GM12878 (cell line): Measurements from ENCODE around the gene SLC35F3. TPM values are rescaled to one million over a fixed set of nuclear protein-coding genes. Genes with fewer than 3 reads are reported as not detected.

Source experiments
- ATAC-seq: fragments of 200-7000 bp; cut with Tn5 transposase; 3 replicates; pipeline ENCODE4 v1.9.1; 2020; ENCODE audit warnings: mild to moderate bottlenecking, moderate library complexity
- BruUV-seq: library from RNA; stranded (reverse); fragments of 400-500 nt; replicated peaks from 2 replicates; lab custom pipeline; 2021; lab: Mats Ljungman, UMichigan
- CTCF ChIA-PET: fragments of 300-600 bp; sonication (Branson Sonifier 250); formaldehyde crosslinking; extraction: SDS; loops from one replicate; lab custom pipeline; 2021; ENCODE audit warnings: inconsistent platforms; lab: Yijun Ruan, JAX
- POLR2A ChIA-PET: fragments of 350-600 bp; formaldehyde crosslinking; extraction: SDS; loops from one replicate; lab custom pipeline; 2021; ENCODE audit warnings: inconsistent platforms; lab: Charles Lee
- RAD21 ChIA-PET: fragments of 300-600 bp; sonication (Branson Sonifier 250); formaldehyde crosslinking; loops from one replicate; lab custom pipeline; 2023; ENCODE audit warnings: antibody characterized with exemption; ENCODE audit not compliant: unreplicated experiment; lab: Charles Lee
- SMC1A ChIA-PET: fragments of 300-600 bp; sonication (Branson Sonifier 250); formaldehyde crosslinking; loops from one replicate; lab custom pipeline; 2023; ENCODE audit not compliant: unreplicated experiment, uncharacterized antibody; lab: Charles Lee
- DNase-seq: peaks from one replicate; pipeline ENCODE4 v3.0.0-alpha.2; 2011; ENCODE audit warnings: low read depth, low spot score
- FAIRE-seq: peaks from 3 replicates; lab custom pipeline; 2011; peaks lifted over from hg19 to GRCh38; lab: Jason Lieb, UNC
- H2AFZ ChIP-seq: 2 replicates; pipeline ENCODE4 v1.6.0; 2011; ENCODE audit warnings: low read depth, low read length, control low read depth; ENCODE audit not compliant: control insufficient read depth
- H3K27ac ChIP-seq: 2 replicates; pipeline ENCODE4 v1.5.1; 2011; ENCODE audit warnings: control low read depth; ENCODE audit not compliant: control insufficient read depth, insufficient read depth
- H3K27me3 ChIP-seq, 2 experiments: replicated peaks in 1 of 2; 2 replicates each; pipeline versions ENCODE4 v1.6.0 to v1.6.1; 2011; ENCODE audit warnings: low read length in 1 of 2; ENCODE audit not compliant: control insufficient read depth in 2 of 2, insufficient read depth in 2 of 2
- H3K36me3 ChIP-seq, 2 experiments: 2 replicates each; pipeline ENCODE4 v1.5.1; 2011; ENCODE audit warnings: low read length in 1 of 2; ENCODE audit not compliant: control insufficient read depth in 2 of 2, insufficient read depth in 2 of 2
- H3K4me1 ChIP-seq: 2 replicates; pipeline ENCODE4 v1.6.1; 2011; ENCODE audit warnings: mild to moderate bottlenecking, low read length, moderate library complexity, mixed read lengths; ENCODE audit not compliant: control insufficient read depth, insufficient read depth
- H3K4me2 ChIP-seq: 2 replicates; pipeline ENCODE4 v1.6.0; 2011; ENCODE audit warnings: control low read depth; ENCODE audit not compliant: control insufficient read depth, insufficient read depth
- H3K4me3 ChIP-seq: fragments of 200-600 bp; sonication (generic); 2 replicates; pipeline ENCODE4 v1.5.1; 2016
- H3K79me2 ChIP-seq: 2 replicates; pipeline ENCODE4 v1.6.0; 2011; ENCODE audit warnings: low read length; ENCODE audit not compliant: control insufficient read depth, insufficient read depth
- H3K9ac ChIP-seq: 2 replicates; pipeline ENCODE4 v1.8.0; 2011; ENCODE audit warnings: low read length, control low read depth, mixed read lengths; ENCODE audit not compliant: control insufficient read depth, insufficient read depth
- H3K9me3 ChIP-seq: replicated peaks from 3 replicates; pipeline ENCODE4 v1.5.1; 2011; ENCODE audit warnings: mild to moderate bottlenecking, low read length; ENCODE audit not compliant: control insufficient read depth, insufficient read depth
- H4K20me1 ChIP-seq: 2 replicates; pipeline ENCODE4 v1.6.0; 2011; ENCODE audit not compliant: control insufficient read depth, insufficient read depth
- BHLHE40 ChIP-seq, 2 experiments: fragments of 450-650 bp in 1 of 2; IDR thresholded peaks; 2 replicates each; pipeline ENCODE4 v1.6.1; 2011 to 2017; ENCODE audit warnings: low read depth in 2 of 2, borderline replicate concordance in 1 of 2, improper control_type of control experiment in 1 of 2, low read length in 1 of 2, mild to moderate bottlenecking in 1 of 2
- CBX3 ChIP-seq: fragments of 200-600 bp; sonication (generic); IDR thresholded peaks from 2 replicates; pipeline ENCODE4 v1.6.1; 2016; ENCODE audit warnings: low read depth, borderline replicate concordance
- CHD2 ChIP-seq: IDR thresholded peaks from 2 replicates; pipeline ENCODE4 v1.6.1; 2011; ENCODE audit warnings: low read depth, low read length, improper control_type of control experiment, borderline replicate concordance
- HCFC1 ChIP-seq: fragments of 150-350 bp; IDR thresholded peaks from 2 replicates; pipeline ENCODE4 v1.6.1; 2014; ENCODE audit warnings: low read length
- IKZF1 ChIP-seq: fragments of 450-650 bp; conservative IDR thresholded peaks from 2 replicates; pipeline ENCODE4 v1.6.1; 2017; ENCODE audit warnings: antibody characterized with exemption, mild to moderate bottlenecking
- IRF4 ChIP-seq: IDR thresholded peaks from 2 replicates; pipeline ENCODE4 v1.6.1; 2011; ENCODE audit warnings: low read depth, low read length
- MTA3 ChIP-seq: IDR thresholded peaks from 2 replicates; pipeline ENCODE4 v1.6.1; 2012; ENCODE audit warnings: low read length, inconsistent platforms, borderline replicate concordance
- NR2C1 ChIP-seq: fragments of 450-650 bp; IDR thresholded peaks from 2 replicates; pipeline ENCODE4 v1.6.1; 2017; ENCODE audit warnings: antibody characterized with exemption, mild to moderate bottlenecking, moderate library complexity
- NRF1 ChIP-seq: conservative IDR thresholded peaks from 2 replicates; pipeline ENCODE4 v1.6.1; 2011; ENCODE audit warnings: mild to moderate bottlenecking, low read depth, low read length, improper control_type of control experiment
- RAD21 ChIP-seq: IDR thresholded peaks from 2 replicates; pipeline ENCODE4 v1.6.1; 2011; ENCODE audit warnings: mild to moderate bottlenecking, low read depth, low read length, moderate library complexity; ENCODE audit not compliant: insufficient read depth
- SIN3A ChIP-seq: IDR thresholded peaks from 2 replicates; pipeline ENCODE4 v1.6.1; 2012; ENCODE audit warnings: low read depth, low read length, improper control_type of control experiment
- SIX5 ChIP-seq: IDR thresholded peaks from 2 replicates; pipeline ENCODE4 v1.6.1; 2011; ENCODE audit warnings: mild to moderate bottlenecking, low read depth, low read length, moderate library complexity; ENCODE audit not compliant: severe bottlenecking
- SMC3 ChIP-seq: IDR thresholded peaks from 2 replicates; pipeline ENCODE4 v1.6.1; 2011; ENCODE audit warnings: low read length, improper control_type of control experiment, borderline replicate concordance
- YBX1 ChIP-seq: fragments of 450-650 bp; IDR thresholded peaks from 2 replicates; pipeline ENCODE4 v1.6.1; 2016; ENCODE audit warnings: antibody characterized with exemption
- ZBED1 ChIP-seq: IDR thresholded peaks from 2 replicates; pipeline ENCODE4 v1.6.1; 2016; ENCODE audit warnings: borderline replicate concordance
- ZNF207 ChIP-seq: fragments of 450-650 bp; IDR thresholded peaks from 2 replicates; pipeline ENCODE4 v1.6.1; 2014; ENCODE audit warnings: antibody characterized with exemption, mild to moderate bottlenecking, borderline replicate concordance
- WGBS: methylation state at CpG from one replicate; pipeline ENCODE4 v1.1.6; 2016; ENCODE audit warnings: low lambda C conversion rate; ENCODE audit not compliant: insufficient replicate concordance, insufficient coverage; ENCODE audit errors: missing lambda C conversion rate; 5-methylcytosine and 5-hydroxymethylcytosine counted together
- in situ Hi-C: fragments of 300-500 bp; cut with MboI; formaldehyde crosslinking; loops from 9 replicates; pipeline ENCODE4 v1.14.3; 2018; ENCODE audit warnings: mixed read lengths
- intact Hi-C: fragments of 100-400 bp; cut with micrococcal nuclease; formaldehyde crosslinking; loops from one replicate; pipeline ENCODE4 v1.14.2; 2022; ENCODE audit not compliant: unreplicated experiment
- polyA plus RNA-seq, 11 experiments: library from polyadenylated mRNA; depleted of rRNA in 4 of 11; unstranded in 6 of 11; stranded (reverse) in 5 of 11; fragments of >200 nt; fragmentation: Nextera tagmentation in 4 of 11; fragmentation: Illumina TruSeq in 1 of 11; extraction: Ambion mirVana in 4 of 11; extraction: Trizol in 1 of 11; gene quantifications; 1 replicate in 1 of 11; 2 replicates in 10 of 11; pipeline versions ENCODE4 v1.2.1 to v1.2.3, GENCODE V29; 2011 to 2016; ENCODE audit warnings: inconsistent platforms in 2 of 11, missing spikeins in 2 of 11, low read depth in 1 of 11
- total RNA-seq, 4 experiments: library from RNA; depleted of rRNA in 3 of 4; stranded (reverse); fragments of >200 nt in 3 of 4; fragmentation: Illumina TruSeq in 1 of 4; extraction: Trizol in 1 of 4; gene quantifications; 2 replicates each; pipeline versions ENCODE4 v1.2.1 to v1.2.3, GENCODE V29; 2013 to 2021
- TF ChIP-seq, protein P1 (sequence below): IDR thresholded peaks from 2 replicates; pipeline ENCODE4 v1.6.1; 2011; ENCODE audit warnings: low read depth, low read length, improper control_type of control experiment, borderline replicate concordance
- TF ChIP-seq, protein P2 (sequence below): fragments of 450-650 bp; conservative IDR thresholded peaks from 2 replicates; pipeline ENCODE4 v1.6.1; 2017; ENCODE audit warnings: mild to moderate bottlenecking, moderate library complexity
- TF ChIP-seq, protein P3 (sequence below): fragments of 450-650 bp; IDR thresholded peaks from 2 replicates; pipeline ENCODE4 v1.6.1; 2018; ENCODE audit warnings: borderline replicate concordance, mild to moderate bottlenecking; ENCODE audit not compliant: partially characterized antibody

SLC35F3 gene
- total and polyA plus RNA-seq, 10 of the 15 experiments (the other 5 are each of a cell fraction or from before 2014, with no cell fraction given), result 1.0 to 8.6 (median 5.7) TPM

DNA sequence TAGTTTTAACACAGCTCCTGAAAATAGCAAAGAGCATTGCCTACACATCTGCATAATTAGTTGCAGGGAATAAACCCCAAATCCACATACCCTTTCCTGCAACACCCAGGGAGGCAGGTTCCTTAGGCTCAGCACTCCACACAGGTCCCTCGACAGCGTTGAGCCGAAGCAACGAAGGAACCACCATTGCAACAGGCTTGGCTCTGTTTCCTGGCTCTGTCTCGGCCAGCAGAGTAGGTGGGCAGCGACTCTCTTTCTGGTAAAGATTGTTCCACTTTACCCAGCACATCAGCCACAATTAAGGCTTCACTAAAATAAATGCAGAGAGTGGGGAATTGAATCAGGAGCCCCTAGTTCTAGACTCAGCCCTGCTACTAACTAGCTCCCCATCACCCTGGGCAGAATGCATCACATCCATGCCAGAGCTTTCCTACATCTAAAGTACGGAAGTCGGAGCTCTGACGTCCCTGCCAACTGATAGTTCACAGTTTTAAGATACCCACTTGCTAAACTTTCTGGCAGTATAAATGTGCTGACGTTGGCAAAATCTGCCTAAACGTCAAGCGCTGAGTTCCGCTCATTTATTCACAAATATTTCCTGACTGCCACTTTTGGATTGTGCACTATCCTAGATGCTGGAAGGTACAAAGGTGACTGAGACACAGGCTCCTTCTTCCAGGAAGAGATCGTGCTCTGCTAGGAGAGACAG lies 389.8 kb downstream of the SLC35F3 start (continued):
- TF ChIP-seq, protein P1, sequence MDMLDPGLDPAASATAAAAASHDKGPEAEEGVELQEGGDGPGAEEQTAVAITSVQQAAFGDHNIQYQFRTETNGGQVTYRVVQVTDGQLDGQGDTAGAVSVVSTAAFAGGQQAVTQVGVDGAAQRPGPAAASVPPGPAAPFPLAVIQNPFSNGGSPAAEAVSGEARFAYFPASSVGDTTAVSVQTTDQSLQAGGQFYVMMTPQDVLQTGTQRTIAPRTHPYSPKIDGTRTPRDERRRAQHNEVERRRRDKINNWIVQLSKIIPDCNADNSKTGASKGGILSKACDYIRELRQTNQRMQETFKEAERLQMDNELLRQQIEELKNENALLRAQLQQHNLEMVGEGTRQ, result no peak
- TF ChIP-seq NRF1 (no peak), CHD2 (no peak), BHLHE40 (IDR thresholded peaks at IDR 0.05; ENCODE audit: borderline replicate concordance in 1 of 2, low read depth in 2 of 2, low read length in 1 of 2) (no peak)

DNA sequence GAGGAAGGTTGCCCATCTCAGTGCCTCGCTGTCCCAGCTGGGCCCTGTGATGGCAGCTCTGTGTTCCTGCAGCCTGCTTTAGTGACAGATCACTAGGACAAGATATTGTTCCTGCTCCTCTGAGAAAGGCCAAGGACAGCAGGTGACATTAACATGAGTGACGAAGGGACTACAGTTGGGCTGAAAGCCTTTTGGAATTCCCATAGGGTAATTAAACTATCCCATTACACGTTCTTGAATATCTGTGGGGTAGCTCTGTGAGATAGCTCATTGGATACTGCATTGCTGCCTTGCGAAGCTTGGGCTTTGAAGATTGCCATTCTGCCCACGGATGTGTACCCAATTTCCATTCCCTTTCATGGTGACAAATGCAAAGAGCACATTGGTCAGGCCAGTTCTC lies 390.6 kb downstream of the SLC35F3 start:
- Histone ChIP-seq H3K9ac (no peak overlapping the region), H3K79me2 (no peaks in the 10 kb centered on the region), H3K27me3 (no peaks in the 10 kb centered on the region), H3K27ac (no peak overlapping the region), H3K4me2 (no peak overlapping the region), H3K4me1 (no peaks in the 10 kb centered on the region), H2AFZ (no peak overlapping the region), H3K9me3 (no peaks in the 10 kb centered on the region; the same call in none of the 3 replicates), H3K36me3 (no peaks in the 10 kb centered on the region), H3K4me3 (no peak overlapping the region), H4K20me1 (no peaks in the 10 kb centered on the region)
- intact Hi-C loops (no loop called here), in situ Hi-C loops (no loop called here)
- FAIRE-seq (no peak), DNase-seq (no peak), ATAC-seq (no peak)
- no TSS peak for BruUV-seq
- POLR2A ChIA-PET, result interaction anchor here (0.6 kb wide), 1 partner anchor 445 kb away, joined by 3 read pairs; no protein-coding TSS in a partner anchor
- SMC1A ChIA-PET, result interaction anchor here (2.2 kb wide), 1 partner anchor 13 kb away, joined by 8 read pairs; no protein-coding TSS in a partner anchor
- CTCF ChIA-PET, result interaction anchor here (1.7 to 5.1 kb wide), 3 partner anchors 16 to 106 kb away, joined by 3 to 30 read pairs (median 11); no protein-coding TSS in a partner anchor
- WGBS, result 10% methylated on average over 5 of the region's 5 CpGs
- RAD21 ChIA-PET, result no interaction called here
- no peak for TF ChIP-seq SIN3A
- no peak for TF ChIP-seq HCFC1
- TF ChIP-seq, protein P2, sequence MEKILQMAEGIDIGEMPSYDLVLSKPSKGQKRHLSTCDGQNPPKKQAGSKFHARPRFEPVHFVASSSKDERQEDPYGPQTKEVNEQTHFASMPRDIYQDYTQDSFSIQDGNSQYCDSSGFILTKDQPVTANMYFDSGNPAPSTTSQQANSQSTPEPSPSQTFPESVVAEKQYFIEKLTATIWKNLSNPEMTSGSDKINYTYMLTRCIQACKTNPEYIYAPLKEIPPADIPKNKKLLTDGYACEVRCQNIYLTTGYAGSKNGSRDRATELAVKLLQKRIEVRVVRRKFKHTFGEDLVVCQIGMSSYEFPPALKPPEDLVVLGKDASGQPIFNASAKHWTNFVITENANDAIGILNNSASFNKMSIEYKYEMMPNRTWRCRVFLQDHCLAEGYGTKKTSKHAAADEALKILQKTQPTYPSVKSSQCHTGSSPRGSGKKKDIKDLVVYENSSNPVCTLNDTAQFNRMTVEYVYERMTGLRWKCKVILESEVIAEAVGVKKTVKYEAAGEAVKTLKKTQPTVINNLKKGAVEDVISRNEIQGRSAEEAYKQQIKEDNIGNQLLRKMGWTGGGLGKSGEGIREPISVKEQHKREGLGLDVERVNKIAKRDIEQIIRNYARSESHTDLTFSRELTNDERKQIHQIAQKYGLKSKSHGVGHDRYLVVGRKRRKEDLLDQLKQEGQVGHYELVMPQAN, result no peak
- TF ChIP-seq NR2C1, result no peak
- TF ChIP-seq, protein P3, sequence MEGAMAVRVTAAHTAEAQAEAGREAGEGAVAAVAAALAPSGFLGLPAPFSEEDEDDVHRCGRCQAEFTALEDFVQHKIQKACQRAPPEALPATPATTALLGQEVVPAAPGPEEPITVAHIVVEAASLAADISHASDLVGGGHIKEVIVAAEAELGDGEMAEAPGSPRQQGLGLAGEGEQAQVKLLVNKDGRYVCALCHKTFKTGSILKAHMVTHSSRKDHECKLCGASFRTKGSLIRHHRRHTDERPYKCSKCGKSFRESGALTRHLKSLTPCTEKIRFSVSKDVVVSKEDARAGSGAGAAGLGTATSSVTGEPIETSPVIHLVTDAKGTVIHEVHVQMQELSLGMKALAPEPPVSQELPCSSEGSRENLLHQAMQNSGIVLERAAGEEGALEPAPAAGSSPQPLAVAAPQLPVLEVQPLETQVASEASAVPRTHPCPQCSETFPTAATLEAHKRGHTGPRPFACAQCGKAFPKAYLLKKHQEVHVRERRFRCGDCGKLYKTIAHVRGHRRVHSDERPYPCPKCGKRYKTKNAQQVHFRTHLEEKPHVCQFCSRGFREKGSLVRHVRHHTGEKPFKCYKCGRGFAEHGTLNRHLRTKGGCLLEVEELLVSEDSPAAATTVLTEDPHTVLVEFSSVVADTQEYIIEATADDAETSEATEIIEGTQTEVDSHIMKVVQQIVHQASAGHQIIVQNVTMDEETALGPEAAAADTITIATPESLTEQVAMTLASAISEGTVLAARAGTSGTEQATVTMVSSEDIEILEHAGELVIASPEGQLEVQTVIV, result no peak
- no peak for TF ChIP-seq ZNF207
- TF ChIP-seq SMC3, result no peak
- TF ChIP-seq IRF4, result no peak
- no peak for TF ChIP-seq ZBED1
- TF ChIP-seq IKZF1, result no peak
- TF ChIP-seq YBX1, result no peak
- TF ChIP-seq SIX5, result no peak
- no peak for TF ChIP-seq MTA3
- no peak for TF ChIP-seq CBX3
- no peak for TF ChIP-seq RAD21
